GM21515 (cell line): Measurements from ENCODE around the gene BGN.

Source experiments
- ATAC-seq: cut with Tn5 transposase; IDR thresholded peaks from one replicate; pipeline ENCODE4 v1.9.1; 2021; ENCODE audit not compliant: unreplicated experiment

The BGN gene

DNA sequence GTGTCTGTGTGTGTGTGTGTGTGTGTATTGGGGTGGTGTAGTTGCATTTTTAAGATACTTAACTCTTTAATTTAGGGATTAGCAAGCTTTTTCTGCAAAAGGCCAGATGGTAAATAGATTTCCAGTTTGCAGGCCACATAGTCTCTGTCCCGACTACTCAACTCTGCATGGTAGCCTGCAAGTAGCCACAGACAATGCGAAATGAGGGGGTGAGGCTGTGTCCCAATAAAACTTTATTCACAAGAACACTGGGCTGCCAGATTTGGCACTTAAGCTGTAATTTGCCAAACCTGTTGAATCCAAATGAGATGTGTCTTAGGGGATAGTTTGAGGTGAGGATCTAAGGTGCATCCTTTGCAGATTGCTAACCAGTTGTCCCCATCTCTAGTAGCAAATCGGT lies 29.5 kb downstream of the BGN start:
- no peak for ATAC-seq

DNA sequence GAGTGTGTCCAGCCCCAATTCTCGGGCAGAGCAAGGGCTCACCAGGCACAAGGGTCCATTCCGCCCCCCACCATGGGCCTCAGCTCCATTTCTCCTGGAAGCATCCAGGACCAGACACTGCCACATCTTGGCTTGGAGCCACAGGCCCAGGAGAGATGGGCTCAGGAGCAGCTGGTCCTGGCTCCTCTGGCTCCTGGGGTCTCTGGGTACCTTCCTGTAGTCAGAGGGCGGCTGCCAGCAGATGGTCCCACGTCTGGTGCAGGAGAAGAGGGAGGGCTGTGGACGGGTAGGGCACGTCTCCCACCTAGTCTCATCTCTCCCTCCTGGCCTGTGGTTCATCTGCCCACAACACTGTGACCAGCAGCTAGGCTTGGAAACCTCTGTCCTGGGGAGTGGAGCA lies 30.7 kb downstream of the BGN start:
- ATAC-seq = no peak

DNA sequence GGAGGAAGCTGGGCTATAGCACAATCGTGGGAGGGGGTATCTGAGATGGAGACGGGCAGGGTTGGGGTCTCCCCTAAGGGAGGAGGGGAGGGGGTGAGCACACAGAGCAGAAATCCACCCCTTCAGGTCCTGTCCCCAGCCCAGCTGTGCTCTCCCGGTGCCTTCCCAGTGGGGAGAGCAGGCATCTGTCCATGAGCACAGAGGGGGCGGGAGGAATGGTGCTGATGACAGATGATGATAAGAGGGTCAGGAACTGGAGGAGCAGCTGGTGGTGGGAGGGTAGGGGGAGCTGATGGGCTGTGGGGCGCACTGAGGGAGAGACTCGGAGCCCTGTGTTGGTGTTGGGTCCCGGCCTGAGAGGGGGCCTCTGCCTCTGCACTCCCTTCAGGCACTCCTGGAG lies 31.3 kb downstream of the BGN start:
- no peak for ATAC-seq

DNA sequence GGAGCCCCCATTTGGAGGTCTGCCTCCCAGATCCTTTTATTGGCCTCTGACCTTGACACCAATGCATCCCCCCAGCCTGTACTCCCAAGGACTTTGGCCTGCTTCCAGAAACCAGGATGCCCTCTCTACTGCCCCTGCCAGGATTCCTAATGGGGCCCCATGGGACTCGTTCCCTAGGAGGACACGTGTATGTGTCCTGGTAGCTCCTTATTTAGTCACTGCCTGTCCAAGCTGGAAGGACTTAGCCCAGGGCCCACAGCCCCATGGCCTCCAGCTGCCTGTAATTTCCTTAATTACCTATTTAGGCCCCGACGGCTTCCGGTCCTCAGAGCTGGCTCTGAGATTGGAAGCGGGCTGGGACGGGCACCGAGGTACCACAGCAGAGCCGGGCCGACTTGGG lies 32.0 kb downstream of the BGN start:
- no peak for ATAC-seq

DNA sequence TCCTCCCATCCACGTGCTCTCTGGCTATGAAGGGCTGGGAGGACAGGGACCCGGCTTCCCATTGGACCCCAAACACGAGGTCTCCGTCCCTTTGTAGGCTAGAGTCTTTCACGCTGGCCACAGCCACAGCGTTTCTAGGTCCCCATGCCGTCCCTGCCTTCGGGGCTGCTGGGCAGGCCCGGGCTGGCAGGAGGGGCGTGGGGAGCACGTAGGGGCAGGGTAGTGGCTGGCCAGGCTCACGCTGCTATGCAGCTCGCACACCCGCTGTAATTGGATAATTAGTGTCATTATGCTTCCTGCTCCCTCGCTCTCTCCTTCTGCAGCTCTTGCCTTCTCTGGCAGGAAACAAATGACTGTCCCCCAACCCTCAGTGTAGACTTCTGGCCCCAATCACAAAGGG lies 32.4 kb downstream of the BGN start:
- no peak for ATAC-seq

DNA sequence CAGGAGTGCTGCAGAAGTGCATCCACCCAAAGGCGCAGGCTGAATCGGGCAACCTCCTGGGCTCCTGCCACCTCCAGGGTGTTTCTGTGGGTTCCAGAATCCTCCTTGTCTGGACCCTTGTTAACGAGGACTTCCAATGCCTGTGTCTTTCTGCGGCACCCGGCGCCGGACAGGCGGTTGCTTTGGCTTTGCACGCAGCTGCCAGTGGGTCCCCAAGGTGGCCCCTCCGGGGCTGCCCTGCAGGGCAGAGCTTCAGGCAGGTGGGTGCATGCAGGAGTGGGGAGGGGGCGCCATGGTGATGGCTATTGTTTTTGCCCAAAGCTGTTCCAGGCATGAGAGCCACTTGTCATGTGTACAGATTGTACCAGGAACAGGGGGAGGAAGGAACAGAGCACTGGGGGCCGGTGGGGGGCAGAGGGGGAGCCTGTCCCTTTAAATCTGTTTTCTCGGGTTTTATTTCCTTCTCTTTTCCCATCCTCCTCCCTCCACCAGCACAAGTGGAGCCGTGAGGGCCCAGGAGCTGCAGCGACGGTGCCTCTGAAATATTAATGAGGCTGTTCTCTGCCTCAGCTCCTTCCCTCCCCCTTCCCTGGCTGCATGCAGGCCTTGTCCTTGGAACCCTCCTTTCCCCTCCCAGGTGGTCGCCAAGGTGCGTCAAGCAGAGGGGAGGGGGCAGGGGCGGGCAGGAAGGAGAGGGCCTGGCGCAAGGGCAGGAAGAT lies 35.8 kb downstream of the BGN start:
- no peak for ATAC-seq

DNA sequence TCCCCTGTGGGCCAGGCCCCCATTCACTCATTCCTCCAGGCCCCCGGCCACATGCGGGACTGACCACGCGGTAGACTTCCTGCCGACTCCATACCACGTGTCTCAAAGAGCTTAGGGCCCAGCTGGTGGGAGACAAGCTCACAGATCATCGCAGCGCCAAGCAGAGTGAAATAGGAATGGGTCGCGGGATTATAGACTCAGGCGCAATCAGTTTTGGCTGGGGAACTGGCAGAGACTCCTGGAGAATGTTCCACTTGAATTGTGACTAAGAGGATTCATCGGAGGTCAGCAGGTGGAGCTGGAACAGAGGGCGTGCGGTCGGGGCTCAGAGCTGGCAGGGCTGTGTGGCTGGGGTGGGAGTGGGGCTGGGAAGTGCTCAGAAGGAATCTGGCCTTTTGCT lies 38.3 kb downstream of the BGN start:
- ATAC-seq = no peak

DNA sequence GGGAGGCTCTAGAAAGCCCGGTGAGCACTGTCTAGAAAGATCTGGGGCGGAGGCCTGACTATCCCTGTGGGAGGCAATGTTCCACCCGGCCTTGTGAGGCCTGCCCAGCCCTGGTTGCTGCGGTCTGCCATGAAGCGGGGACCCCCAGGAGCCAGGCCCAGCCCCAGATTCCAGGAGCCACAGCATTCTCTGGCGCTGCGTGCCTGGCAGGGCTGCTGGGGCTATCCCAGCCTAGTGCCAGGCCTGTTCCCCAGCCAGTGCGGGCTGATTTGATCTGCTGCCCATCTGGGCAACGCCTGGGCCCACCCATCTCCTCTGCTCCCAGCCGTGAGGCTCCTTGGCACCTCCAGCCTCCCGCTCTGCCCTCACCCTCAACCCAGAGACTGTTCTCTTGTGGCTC lies 42.3 kb downstream of the BGN start:
- ATAC-seq = no peak

DNA sequence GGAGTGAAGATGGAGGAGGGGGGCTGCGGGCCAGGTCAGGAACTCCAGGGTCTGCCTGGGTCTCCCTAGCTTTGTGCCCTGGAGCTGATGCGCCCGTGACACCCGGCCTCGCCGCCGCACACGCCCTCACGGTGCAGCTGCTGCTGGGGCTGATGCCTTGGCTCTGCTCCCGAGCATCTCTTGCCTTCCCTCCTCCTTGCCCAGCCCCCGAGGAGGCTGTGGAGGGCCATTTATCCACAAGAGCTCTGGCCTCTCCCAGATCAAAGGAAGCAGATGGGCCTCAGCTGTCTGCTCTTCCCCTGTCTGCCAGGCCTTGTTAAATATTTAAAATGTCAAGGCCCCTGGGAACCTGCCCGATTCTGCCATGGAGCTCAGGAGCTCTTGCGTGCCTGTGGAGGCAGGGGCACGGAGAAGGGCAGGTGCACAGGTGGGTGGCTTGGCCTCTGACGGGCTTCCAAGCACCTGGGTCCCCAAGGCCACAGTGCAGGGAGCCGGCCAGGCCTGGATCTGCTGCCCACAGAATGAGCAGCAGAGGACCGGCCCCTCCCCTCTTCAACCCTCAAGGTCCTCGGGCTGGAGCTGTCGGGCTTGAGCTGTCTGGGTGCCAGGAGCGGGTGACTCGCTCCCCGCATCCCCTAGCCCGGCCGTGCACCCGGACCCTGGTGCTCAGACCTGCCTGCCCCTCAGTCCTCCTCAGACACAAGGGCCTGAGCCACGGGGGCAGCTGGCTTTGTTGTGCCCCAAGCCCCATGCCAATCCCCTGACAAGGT lies 42.9 kb downstream of the BGN start:
- ATAC-seq = no peak

DNA sequence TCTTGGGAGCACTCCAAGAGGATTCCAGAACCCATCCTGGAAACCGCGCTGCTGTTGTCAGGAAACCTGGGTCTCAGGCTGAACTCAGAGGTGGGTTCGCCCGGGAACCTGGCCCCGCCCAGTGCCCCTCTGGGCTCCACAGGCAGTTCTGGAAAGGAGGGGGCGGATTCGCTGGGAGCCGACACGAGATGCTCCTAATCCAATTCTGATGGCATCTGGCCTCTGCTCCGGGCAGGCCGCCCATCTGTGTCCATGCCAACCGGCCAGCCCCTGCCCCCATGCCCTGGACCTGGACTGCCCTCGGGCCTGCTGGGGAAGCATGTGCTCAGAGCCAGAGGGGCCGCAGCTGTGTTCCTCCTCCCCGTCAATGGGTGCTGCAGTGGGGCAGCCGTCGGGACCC lies 43.6 kb downstream of the BGN start:
- ATAC-seq = no peak

DNA sequence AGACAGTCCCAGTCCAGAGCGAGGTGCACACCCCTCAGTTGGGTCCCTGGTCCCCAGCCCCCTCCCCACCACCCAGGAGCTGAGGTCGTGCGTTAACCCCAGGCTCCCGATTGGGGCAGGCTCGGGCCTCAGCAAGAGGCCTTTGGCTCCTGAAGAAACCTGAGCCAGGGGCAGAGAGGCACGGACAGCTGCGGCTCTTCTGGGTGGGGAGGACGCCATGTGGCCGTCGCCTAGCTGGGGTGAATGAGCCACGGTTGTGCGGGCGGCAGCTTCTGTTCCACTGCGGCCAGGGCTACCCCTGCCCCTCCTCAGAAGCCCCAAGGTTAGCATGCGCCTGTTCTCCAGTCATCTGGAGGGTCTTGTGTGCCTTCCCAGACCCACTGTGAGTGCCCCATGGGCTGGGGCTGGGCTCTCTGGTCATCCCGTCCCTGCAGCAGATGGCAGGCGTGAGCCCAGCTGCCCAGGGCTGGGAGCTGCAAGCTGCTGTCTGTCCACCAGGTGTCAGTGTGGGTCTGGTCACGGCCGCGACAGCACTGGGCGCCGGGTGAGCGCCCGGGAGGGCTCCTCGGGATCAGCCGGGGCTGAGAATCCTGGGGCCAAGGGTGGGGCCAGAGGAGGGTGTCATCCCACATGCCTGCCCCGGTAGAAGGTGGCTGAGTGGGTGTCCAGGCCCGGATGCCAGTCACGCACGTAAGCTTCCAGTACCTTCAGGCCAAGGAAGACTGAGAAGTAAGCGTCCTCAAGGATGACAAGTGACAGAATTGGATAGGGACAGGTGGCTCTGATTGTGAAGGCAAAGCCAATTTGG lies 44.6 kb downstream of the BGN start:
- no peak for ATAC-seq

DNA sequence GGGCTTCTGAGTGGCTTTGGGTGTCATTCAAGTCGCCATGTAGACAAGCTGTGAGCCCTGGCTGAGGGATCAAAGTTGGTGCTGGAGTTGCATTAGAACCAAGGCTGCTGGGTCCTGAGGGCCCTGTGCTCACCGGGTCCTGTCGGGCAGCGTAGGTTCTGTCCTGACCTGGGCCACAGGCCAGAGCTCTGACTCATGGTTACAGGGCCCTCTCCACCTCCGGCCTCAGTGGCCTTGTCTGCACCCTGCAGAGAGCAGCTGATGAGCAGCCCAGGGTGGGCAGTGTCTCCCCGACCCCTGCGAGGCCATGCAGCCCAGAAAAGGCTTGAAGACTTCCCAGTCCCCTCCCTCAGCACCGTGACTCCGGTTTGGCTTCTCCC lies 45.2 kb downstream of the BGN start:
- no peak for ATAC-seq

DNA sequence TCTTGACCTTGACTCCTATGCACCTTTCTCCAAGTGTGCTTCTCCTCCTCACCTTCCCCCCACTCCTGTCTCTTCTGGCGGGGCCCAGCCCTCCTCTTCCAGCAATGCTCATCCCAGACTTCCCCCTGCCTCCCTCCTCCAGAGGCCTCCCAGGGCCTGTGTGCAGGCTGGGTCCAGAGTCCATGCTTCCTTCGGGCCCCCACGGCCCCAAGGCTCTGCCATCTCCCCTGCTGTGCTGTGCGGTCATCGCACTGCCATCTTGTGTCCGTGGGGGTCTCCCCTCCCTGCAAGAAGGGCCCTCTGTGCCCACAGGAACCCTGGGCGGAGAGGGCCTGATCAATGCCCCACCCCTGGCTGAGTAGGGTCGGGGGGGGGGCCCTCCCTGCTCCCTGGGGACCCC lies 49.9 kb downstream of the BGN start:
- ATAC-seq = no peak

DNA sequence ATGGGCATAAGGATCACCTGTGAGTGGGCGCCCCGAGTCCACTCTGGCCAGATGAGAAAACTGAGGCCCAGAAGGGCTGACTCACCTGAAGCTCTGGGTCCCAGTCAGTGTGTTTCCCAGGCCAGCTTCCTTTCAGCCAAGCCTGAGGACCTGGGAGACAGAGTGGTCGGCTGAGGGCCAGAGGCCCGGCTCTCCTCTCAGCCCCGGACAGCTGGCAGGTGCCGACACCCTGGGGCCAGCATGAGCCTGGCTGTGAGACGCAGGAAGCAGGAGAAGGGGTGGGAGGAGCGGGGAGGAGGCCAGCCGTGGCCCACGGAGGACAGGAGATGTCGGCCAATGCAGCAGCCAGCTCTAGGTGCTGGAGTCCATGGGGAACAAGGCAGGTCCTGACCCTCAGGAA lies 51.6 kb downstream of the BGN start:
- ATAC-seq = no peak

DNA sequence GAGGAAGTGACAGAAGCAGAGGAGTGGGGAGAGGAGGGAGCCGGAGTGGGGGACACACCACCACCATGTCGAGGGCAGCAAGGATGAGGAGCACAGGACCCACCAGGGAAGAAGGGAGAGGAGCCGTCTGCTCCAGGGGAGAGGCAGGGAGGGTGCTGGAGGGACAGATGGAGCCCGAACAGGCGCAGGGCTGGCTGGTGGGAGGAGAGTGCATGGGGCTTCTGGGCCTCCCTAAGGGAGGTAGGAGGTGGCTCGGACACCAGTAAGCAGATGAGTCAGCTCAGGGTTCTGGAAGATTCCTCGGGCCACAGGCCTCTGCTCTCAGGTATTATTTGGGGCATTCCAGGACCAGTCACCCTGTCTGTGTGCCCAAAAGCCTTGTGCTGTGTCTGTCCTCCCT lies 52.4 kb downstream of the BGN start:
- ATAC-seq = no peak

DNA sequence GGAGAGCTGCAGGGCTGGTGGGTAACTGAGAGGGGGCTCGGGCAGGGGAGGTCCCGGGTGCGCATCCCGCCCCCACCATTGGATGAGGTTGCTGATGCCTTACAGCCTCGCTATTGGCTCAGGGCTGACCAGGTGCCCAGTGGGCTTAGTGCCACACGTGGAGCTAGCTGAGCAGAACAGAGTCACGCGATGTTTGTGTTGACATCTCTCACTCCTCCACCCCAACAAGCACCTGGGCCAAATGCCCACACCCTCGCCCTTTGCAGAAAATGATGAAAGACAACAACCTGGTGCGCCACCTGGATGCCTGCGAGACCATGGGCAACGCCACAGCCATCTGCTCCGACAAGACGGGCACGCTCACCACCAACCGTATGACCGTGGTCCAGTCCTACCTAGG lies 54.5 kb downstream of the BGN start:
- no peak for ATAC-seq

DNA sequence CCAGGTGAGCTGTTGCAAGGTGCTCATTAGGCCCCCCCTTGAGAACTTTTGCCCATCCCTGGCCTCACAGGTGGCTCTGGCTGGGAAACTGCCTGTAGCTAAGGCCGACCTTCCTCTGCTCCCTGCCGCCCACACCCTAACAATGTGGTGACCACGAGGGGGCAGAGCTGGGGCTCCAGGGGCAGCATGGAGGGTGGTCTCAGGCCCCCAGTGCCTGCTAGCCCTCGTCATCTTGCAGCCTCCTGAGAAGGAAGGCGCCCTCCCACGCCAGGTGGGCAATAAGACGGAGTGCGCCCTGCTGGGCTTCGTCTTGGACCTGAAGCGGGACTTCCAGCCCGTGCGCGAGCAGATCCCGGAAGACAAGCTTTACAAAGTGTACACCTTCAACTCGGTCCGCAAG lies 55.0 kb downstream of the BGN start:
- ATAC-seq = no peak

DNA sequence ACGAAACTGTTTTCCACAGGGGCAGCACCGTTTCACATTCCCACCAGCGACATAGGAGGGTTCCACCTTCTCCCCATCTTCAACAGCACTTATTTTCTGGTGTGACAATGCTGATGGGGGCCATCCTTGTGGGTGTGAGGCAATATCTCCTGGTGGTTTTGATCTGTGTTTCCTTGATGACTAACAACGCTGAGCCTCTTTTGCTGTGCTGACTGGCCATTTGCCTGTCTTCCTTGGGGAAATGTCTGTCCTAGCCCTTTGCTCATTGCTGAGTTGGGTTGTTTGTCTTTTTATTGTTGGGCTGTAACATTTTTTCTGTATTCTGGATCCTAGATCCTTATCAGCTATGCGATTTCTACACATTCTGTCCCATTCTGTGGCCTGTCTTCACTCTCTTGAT lies 56.4 kb downstream of the BGN start:
- no peak for ATAC-seq

DNA sequence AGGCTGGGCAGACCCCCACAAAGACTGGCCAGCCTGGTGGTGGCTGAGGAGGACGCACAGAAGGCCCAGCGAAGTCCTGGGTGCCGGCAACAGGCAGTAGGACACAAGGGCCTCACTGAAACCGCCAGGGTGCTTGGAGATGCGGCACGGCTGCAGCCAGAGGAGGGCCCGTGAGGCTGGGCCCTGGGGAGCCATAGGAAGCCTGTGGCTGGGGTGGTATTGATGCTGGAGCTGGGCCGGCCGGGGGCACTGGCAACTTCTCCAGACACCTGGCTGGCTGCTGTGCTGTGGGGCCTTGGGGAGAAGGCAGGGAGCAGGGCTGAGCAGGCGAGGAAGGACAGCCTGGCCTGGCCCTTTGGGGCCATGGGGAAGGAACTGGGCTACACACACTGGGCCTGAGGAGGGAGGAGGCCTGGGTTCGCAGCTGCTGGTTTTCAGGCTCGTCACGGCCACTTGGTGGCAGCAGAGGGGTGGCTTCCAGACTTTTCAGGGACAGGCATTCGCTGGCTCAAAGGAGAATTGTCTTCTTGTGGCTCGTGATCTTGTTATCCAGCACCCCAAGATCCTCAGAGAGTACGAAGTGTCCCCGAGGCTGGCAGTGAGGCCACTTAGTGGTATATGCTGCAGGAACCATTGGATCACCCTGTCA lies 59.9 kb downstream of the BGN start:
- ATAC-seq = no peak

DNA sequence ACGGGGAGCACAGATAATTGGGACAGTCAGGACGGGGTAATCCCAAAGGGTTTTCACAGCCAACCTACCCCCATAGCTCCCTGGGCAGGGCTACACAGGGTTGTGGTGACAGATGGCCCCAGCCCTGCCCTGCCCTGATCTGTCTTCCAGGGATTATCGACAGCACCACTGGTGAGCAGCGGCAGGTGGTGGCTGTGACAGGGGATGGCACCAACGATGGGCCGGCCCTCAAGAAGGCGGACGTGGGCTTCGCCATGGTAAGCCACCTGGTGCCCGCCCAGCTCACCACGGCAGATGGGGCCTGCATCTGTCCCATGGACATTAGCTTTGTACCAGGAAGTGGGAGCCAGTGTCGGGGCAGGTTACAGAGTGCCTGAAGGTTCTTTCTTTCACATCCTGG lies 62.0 kb downstream of the BGN start:
- ATAC-seq = no peak

DNA sequence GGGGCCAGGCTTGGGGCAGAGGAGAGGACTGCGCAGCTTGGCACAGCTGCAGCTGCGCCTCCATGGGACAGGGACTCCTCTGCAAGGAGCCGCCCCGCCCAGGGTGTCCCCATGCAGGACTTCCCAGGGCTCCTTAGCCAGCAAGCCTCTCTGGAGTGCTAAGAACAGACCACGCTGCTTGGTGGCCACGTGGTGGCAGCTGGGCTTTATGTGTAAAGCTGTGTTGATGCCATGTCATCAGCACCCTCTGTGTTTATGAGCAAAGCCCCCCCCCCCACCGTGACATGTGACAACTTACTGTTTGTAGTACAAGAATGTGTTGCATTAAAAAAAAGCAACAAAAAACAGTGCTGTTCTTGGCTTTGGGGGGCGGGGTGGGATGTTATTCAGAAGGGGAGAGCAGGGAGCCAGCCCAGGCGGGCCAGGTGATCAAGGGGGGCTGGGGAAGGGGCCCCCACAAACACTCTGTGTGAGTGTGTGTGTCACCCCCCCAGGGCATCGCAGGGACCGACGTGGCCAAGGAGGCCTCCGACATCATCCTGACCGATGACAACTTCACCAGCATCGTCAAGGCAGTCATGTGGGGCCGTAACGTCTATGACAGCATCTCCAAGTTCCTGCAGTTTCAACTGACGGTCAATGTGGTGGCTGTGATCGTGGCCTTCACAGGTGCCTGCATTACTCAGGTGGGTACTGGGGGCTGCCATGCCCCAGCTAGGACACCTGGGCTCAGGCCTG lies 63.0 kb downstream of the BGN start:
- ATAC-seq = no peak
